ENCODE data around the gene FBXW4.

FBXW4 gene

DNA sequence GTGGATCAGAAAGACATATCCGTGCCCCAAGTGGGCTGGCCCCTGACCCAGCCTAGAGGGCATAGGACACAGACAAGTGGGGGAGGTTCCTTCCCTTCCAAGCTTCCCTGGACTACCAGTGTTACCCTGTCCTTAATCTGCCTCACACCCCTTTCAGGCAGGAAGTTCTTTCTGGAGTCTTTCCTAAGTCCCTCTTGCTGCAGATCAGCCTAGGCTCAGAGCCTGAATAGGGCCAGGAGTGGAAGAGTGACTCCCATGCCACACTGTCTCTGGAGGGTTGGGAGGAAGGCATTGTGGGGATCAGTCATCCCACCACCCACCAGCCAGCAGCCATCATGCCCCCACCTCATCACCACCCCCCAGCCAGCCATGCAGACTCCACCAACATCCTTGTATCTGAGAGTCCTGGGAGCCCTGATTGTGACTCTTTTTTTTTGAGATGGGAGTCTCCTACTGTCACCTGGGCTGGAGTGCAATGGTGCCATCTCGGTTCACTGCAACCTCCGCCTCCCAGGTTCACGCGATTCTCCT lies 129.5 kb downstream of the FBXW4 start:
- DNase-seq, result no peak

DNA sequence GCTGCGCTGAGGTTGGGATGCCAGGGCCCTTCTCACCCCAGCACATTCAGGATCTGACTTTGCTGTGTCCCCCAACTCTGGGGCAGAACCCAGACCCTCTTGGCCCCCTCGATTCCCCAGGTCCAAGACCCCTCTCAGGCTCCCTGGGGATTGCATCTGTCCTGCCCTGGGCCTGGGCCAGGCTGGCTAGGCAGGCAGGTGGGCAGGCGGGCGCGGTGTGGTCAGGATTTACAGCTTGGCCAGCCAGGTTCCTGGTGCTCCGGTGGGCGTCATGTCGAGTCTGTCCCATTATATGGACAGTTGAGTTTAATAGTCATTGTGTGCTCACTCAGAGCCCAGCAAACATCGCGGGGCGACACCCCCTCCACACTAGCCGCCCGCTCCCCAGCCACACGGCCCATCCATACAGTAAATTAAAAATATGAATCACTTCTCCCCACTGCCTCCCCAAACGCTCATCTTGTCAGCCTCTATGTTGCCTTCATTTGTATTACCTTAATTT lies 130.4 kb downstream of the FBXW4 start:
- no peak for DNase-seq

DNA sequence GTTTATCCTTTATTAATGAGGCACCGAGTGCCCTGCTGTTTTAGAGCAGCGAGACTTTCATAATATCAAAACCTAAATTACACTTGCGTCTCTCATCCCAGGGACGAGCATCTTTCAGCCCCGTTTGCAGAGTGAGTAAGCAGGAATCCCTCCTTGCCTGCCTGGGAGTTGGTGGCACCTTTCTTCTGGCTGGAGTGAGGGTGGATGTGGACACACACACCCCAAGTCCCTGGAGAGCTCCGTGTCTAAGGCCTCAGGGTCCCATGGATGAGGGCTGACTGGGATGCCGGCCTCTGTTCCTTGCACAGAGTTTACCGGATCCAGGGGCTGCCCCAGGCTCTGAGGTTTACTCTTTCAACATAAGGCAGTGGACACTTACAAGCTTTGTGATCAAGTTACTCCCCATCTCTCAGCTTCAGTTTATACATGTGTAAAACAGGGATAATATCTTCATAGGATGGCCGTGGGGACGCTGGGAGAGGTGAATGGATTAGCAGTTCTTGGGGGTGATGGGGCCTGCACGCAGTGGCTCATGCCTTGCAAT lies 131.4 kb downstream of the FBXW4 start:
- DNase-seq, result no peak

DNA sequence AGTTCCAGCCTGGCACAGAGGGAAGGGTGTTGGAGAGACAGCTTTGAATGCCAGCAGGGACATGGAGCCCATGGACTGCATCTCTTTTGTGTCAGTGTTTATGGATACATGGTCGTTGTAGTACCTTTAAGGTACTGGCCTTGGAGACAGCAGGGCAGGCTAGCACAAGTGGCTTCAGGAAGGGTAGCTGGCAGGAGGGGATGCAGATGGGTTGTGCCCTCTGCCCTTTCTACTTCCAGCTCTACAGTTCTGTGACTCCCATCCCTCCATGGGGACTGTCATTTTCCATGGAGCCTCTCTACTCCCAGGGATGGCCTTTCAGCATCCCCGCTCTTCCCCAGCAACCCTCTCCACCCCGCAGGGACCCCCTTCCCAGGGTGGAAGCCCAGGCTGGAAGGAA lies 132.0 kb downstream of the FBXW4 start:
- no peak for DNase-seq

DNA sequence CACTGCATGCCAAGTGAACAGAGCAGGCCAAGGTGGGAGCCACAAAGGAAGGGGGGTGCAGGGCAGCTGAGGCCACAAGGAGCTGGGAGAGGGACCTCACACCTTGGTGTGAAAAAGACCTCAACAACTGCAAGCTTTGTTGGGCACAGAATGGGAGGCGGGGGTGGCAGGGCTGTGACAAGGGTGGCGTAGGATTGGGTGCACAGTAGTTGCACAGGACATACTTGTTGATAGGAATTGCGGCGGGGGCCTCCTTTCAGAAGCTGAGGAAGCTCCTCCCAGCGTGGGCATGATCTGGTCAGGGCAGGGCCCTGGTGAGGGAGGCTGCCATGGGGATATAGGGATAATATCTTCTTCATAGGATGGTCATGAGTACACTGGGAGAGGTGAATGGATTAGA lies 132.7 kb downstream of the FBXW4 start:
- no peak for DNase-seq

DNA sequence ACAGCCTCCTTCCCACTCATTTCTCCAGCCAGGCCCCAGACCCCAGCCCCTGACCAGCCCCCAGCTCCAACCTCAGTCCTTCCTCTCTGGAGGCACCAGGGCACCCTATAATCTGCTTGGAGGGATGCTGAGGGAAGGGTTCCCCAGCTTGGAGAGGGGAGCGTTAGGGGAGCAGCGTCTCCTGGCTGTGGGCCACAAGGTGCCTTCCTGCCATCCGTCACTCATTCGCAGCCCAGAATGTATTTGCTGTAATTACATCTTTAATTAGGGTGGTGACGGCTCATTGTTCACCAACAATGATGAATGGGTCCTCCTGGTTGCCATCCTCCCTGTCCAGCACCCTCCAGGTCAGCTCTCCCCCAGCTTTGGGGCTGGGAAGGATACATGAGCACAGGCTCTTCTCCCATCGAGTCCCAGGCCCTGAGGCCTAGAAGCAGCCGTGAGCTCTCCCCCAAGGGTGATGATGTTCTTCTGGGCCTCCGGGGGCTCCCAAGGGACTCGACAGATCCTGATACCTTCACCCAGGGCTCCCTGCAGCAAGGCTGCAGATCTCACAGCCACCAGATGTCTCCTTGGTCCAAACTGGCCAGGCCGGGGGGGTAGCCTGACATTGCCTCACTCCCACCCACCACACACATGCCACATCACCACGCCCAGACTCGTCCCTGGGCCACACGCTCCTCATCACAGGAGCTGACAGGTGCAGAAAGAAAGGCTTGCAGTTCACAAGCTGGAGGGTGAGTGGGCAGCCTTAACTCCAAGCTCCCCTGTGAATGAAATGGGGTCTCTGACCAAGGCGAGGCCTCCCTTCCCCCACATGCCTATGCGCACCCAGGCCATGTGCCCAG lies 133.7 kb downstream of the FBXW4 start:
- no peak for DNase-seq
